Measurements from ENCODE around the gene ITPA.

Gene ITPA

DNA sequence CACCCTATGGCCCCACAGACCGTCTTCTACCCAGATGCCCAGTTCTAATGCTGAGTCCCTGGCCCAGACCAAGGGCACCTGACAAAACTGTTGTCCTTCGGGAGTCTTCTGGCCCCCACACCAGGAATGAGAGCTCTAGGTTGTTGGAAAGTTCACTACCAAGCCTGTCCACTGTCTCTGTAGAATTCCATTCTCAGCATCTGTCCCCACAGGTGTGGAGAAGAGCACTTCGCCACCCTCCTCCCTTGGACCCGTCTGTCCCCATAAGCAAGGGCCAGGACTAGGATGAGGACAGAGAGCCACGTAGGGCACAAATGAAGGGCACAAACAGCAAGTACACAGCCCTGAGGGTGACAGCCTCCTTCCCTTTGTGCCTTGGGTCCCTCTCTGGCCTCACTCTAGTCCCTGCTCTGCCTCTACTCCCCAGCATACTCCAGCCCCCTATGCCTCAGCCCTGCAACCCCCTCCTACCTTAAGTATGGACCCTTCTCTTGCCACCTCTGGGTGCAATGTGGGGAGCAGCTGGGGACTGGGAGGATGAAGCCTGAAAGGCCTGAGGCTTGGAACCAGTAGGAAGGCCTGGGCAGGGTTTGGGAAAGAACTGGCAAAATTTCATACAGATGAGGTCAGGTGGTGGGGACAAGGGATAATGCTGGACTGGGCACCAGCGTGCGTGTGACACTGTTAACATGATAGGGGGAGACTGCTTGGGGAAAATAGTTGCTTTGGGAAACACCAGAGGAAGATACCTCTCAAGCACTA lies 40.3 kb upstream of the ITPA start:
- TF ChIP-seq, protein P1, sequence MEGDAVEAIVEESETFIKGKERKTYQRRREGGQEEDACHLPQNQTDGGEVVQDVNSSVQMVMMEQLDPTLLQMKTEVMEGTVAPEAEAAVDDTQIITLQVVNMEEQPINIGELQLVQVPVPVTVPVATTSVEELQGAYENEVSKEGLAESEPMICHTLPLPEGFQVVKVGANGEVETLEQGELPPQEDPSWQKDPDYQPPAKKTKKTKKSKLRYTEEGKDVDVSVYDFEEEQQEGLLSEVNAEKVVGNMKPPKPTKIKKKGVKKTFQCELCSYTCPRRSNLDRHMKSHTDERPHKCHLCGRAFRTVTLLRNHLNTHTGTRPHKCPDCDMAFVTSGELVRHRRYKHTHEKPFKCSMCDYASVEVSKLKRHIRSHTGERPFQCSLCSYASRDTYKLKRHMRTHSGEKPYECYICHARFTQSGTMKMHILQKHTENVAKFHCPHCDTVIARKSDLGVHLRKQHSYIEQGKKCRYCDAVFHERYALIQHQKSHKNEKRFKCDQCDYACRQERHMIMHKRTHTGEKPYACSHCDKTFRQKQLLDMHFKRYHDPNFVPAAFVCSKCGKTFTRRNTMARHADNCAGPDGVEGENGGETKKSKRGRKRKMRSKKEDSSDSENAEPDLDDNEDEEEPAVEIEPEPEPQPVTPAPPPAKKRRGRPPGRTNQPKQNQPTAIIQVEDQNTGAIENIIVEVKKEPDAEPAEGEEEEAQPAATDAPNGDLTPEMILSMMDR (conservative IDR thresholded peaks at IDR 0.05; ENCODE audit: low read length), result no peak
- DNase-seq (ENCODE audit: low read depth), result no peak

DNA sequence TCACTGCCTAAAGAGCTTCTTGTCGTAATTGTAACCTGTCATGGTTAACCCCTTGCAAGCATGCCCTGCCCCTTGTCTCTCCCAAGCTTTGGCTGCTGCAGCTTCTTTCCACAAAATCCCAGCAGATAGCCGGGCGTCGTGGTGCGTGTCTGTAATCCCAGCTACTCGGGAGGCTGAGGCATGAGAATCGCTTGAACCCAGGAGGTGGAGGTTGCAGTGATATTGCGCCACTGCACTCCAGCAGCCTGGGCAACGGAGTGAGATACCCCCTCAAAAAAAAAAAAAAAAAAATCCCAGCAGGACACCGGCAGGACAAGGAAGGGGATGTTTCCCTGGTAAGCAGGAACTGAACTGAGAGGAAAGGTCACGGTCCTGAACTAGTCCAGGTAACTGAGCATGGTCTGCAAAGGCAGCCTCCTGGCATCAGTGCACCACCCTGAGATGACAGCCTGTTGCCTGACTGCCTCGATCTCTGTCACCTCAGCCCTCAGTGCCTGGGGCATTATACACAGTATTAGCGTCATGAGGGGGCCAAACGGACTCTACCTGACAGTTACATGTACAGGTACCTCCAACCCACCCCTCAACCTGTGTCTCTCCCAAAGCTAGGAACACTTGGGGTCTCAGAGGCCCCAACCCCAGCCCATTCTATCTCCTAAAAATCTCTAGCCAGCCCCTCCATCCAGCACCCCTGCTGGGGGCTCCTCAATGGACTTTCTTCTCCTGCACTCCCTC lies 37.7 kb upstream of the ITPA start:
- TF ChIP-seq, protein P1 (conservative IDR thresholded peaks at IDR 0.05; ENCODE audit: low read length), result no peak
- H3K4me3 ChIP-seq (ENCODE audit: low read length), result no peak overlapping the region
- no peak for DNase-seq (ENCODE audit: low read depth)

More for the DNA sequence above, 40.3 kb upstream of the ITPA start:
- H3K4me3 ChIP-seq (ENCODE audit: low read length), result no peak overlapping the region

DNA sequence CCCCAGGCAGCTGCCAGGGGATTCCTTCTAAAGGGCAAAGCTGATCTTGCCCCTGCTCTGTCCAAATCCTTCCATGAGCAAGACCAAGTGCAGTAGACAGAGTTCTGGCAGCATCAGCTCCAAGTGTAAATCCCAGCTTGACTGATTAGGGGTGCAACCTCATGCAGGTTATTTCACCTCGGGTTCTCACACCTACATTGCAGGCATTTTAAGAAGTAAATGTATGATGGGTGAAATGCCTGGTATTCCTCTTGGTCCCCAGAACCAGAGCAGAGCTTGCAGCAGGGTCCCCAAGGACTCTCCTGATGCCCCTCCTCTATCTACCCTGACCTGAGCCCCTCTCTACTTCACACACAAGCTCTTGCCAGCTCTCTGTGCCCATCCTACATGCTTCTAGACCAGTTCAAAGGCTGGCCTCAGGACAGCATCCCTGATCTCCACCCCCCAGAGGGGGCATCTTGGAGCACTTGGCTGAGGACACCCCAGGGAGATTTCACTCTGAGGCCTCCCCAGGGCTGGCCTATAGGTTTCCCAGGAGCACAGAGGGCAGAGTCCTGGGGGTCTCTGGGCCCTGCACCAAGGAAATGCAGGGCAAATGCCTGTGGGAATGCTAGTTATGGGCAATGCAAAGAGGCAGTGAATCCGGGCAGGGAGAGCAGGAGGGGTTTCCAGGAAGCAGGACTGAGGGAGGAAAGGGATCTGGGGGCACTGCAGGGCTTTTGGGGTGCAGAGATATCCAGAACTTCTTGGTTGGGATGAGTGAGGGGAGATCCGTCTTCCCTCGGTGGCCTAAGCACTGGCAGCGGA lies 37.0 kb upstream of the ITPA start:
- no peak for DNase-seq (ENCODE audit: low read depth)
- TF ChIP-seq, protein P1 (conservative IDR thresholded peaks at IDR 0.05; ENCODE audit: low read length), result no peak
- H3K4me3 ChIP-seq (ENCODE audit: low read length), result peak overlapping the region; percentile 92

DNA sequence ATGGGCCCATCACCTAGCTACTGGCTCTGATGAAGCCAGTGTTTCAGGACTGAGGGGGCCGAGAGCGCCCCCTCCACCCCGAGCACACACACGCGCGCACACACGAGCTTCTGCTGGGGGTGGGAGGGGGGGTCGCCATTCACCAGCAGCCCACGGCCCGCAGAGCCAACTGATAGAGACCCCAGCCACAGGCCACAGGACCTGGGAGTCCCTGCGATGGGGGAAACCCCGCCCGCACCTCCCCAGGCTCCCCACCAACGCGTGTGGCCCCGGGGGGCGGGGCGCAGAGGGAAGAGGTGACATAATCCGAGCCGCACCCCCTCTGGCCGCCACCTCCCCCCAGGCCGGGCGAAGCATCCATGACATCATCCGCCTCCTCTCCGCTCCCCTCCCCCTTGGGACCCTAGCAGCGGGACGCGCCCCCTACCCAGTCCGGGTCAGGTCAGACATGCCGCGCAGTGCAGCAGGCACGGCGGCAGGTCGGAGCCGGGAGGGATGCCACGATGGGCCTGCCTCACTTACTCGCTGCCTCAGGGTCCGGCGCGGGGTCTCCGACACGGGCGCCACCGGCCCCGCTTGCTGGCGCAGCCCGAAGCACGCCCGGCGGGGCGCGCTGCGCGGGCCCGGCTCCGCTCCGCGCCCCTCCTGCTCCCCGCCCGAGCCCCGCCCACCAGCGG lies 36.2 kb upstream of the ITPA start, which contains the start of gene LZTS3:
TSS of gene LZTS3 (minus strand) at position 617 of the 677 bp plus-strand sequence. CDS start 6,386 bp downstream, outside the sequence.
- peak; percentile 42 for DNase-seq (ENCODE audit: low read depth)
- TF ChIP-seq, protein P1 (conservative IDR thresholded peaks at IDR 0.05; ENCODE audit: low read length), result no peak
- H3K4me3 ChIP-seq (ENCODE audit: low read length), result peak within 1 kb of the TSS; percentile 92

DNA sequence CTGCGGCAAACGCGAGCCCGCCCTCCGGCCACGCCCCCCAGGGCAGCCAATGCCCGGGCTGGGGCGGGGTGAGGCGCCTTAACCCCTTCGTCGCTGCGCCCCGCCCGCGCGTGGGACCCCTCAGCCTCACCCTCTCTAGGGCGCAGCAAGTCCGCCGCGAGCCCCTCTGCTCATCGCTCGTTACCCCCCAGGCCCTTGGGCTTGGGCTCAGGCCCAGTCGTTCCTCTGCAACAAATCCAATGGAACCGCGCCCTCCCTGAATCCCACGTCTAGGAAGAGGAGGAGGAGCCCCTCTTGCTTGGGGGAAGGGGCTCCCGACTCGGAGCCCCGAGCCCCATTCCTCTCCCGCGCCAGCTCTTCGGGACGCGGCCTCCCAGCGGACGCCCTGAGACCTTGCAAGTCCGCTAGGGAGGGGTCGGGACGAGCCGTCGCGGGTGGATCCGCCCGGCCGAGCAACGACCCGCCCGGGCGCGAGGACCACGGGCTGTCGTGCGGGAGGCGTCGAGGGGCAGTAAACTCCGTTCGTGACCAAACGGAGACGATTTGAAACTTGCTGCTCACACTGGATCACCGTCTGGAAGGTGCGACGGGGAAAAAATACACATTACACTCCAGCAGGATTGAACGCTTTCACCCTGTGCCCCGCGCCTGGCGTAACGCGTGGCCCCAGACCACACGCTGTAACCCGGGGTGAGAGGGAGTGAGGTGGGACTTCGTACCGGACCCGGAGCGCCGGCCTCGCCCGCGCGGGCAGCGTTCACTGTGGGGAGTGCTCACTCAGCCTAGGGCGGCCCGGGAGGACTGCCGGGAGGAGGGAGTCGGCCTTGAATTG lies 35.5 kb upstream of the ITPA start:
- peak overlapping the region; percentile 92 for H3K4me3 ChIP-seq (ENCODE audit: low read length)
- peak; percentile 69 for DNase-seq (ENCODE audit: low read depth)
- TF ChIP-seq, protein P1 (conservative IDR thresholded peaks at IDR 0.05; ENCODE audit: low read length), result peak; percentile 26; the same call in 1 of the 2 replicates
